MM.1S (cell line): Measurements from ENCODE around the gene RERE.

Source experiments
- EZH2phosphoT487 ChIP-seq: fragments of 300-600 bp; sonication (generic); IDR thresholded peaks from 2 replicates; pipeline ENCODE4 v1.6.1; 2018; ENCODE audit warnings: antibody characterized with exemption, low read length
- TF ChIP-seq, protein P1 (sequence below): fragments of 300-600 bp; sonication (generic); IDR thresholded peaks from 2 replicates; pipeline ENCODE4 v1.5.1; 2016; ENCODE audit warnings: antibody characterized with exemption, low read length, mixed read lengths

DNA sequence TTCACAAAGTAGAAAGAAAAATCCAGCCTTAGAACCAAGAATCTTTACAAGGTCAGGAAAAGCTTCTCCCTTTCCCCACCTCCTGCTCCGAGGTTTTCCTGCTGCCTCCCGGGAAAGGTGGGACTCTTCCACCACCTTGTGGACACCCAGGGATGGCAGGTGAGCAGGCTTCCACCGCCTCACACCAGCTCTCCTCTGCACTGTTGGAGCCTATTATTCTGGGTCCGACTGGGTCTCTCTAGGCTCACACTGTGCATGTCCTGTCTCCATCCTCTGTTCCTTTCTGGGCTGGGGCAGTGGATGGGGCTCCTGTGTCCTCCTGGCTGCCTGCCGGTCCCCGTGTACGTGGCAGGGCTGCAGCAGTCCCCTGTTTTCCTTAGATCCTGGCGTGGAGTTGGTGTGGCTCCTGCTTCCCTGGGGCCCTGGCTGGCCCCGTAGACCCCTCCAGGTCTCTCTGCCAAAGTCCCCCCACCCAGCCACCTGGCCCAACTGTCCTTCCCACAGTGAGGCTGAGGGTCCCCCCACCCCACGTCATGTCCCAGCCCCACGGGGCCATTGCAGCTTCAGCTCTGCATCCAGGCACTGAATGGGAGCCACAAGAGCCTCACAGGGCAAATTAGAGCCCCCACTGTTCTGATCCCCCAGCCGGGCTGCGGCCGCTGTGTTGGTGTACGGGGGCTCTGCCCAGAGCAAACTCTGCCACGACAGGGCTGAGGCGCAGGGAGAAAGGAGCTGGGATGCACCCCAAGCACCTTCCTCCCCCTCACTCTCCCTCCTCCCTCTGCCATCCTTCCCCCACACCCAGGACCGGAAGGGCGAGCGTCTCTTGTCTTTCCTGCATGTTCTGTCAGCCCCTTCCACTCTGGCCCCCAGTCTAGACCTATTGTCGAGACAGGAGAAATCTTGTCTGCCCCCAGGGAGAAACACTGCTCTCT lies 502.8 kb downstream of the RERE start:
- TF ChIP-seq, protein P1, sequence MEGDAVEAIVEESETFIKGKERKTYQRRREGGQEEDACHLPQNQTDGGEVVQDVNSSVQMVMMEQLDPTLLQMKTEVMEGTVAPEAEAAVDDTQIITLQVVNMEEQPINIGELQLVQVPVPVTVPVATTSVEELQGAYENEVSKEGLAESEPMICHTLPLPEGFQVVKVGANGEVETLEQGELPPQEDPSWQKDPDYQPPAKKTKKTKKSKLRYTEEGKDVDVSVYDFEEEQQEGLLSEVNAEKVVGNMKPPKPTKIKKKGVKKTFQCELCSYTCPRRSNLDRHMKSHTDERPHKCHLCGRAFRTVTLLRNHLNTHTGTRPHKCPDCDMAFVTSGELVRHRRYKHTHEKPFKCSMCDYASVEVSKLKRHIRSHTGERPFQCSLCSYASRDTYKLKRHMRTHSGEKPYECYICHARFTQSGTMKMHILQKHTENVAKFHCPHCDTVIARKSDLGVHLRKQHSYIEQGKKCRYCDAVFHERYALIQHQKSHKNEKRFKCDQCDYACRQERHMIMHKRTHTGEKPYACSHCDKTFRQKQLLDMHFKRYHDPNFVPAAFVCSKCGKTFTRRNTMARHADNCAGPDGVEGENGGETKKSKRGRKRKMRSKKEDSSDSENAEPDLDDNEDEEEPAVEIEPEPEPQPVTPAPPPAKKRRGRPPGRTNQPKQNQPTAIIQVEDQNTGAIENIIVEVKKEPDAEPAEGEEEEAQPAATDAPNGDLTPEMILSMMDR, result peak; percentile 59
- no peak for TF ChIP-seq EZH2phosphoT487
